Neutrophil (primary cell): ENCODE results near the gene MMP25.
A peak's percentile ranks its signal among the peaks of the same experiment; 100 is the strongest.
"Not testable (repeated sequence)": the region's sequence is repeated elsewhere in the genome, so short reads cannot be mapped to it uniquely, and the experiment has no call there.

Experiments
- H3K27ac ChIP-seq: fragments of 200-600 bp; sonication (generic); 2 replicates; pipeline ENCODE4 v1.5.1; 2016; ENCODE audit warnings: mild to moderate bottlenecking, moderate library complexity
- H3K27me3 ChIP-seq: fragments of 200-600 bp; sonication (generic); 2 replicates; pipeline ENCODE4 v1.6.0; 2016; ENCODE audit warnings: mild to moderate bottlenecking
- H3K36me3 ChIP-seq: fragments of 200-600 bp; sonication (generic); 2 replicates; pipeline ENCODE4 v1.5.1; 2017
- H3K4me1 ChIP-seq, 2 experiments: fragments of 200-600 bp in 1 of 2; sonication (generic) in 1 of 2; 1 replicate in 1 of 2; 2 replicates in 1 of 2; pipeline versions ENCODE4 v1.5.1 to v1.6.1; 2013 to 2016; ENCODE audit warnings: low read depth in 1 of 2, low read length in 1 of 2, mild to moderate bottlenecking in 1 of 2, moderate library complexity in 1 of 2; ENCODE audit not compliant: control insufficient read depth in 1 of 2, insufficient read depth in 1 of 2
- H3K4me3 ChIP-seq, 2 experiments: fragments of 200-600 bp in 1 of 2; sonication (generic) in 1 of 2; 1 replicate in 1 of 2; 2 replicates in 1 of 2; pipeline ENCODE4 v1.5.1; 2013 to 2016; ENCODE audit warnings: low read depth in 1 of 2, low read length in 1 of 2, mild to moderate bottlenecking in 1 of 2, moderate library complexity in 1 of 2
- H3K9me3 ChIP-seq: fragments of 200-600 bp; sonication (generic); 2 replicates; pipeline ENCODE4 v1.5.1; 2016
- TF ChIP-seq, protein P1 (sequence below): fragments of 200-600 bp; sonication (generic); IDR thresholded peaks from 2 replicates; pipeline ENCODE4 v1.5.1; 2016; ENCODE audit warnings: antibody characterized with exemption

MMP25 gene

GRCh38 chr16:3063625-3064386, 17.4 kb downstream of the MMP25 start:
- Histone ChIP-seq H3K4me1 (peaks cover 40 to 49% of the 10 kb centered on the region in 2 experiments), H3K27me3 (no peaks in the 10 kb centered on the region), H3K27ac (no peak overlapping the region), H3K4me3 (no peak overlapping the region), H3K36me3 (peaks cover 21% of the 10 kb centered on the region), H3K9me3 (no peaks in the 10 kb centered on the region)
- TF ChIP-seq, protein P1, sequence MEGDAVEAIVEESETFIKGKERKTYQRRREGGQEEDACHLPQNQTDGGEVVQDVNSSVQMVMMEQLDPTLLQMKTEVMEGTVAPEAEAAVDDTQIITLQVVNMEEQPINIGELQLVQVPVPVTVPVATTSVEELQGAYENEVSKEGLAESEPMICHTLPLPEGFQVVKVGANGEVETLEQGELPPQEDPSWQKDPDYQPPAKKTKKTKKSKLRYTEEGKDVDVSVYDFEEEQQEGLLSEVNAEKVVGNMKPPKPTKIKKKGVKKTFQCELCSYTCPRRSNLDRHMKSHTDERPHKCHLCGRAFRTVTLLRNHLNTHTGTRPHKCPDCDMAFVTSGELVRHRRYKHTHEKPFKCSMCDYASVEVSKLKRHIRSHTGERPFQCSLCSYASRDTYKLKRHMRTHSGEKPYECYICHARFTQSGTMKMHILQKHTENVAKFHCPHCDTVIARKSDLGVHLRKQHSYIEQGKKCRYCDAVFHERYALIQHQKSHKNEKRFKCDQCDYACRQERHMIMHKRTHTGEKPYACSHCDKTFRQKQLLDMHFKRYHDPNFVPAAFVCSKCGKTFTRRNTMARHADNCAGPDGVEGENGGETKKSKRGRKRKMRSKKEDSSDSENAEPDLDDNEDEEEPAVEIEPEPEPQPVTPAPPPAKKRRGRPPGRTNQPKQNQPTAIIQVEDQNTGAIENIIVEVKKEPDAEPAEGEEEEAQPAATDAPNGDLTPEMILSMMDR, result no peak

DNA sequence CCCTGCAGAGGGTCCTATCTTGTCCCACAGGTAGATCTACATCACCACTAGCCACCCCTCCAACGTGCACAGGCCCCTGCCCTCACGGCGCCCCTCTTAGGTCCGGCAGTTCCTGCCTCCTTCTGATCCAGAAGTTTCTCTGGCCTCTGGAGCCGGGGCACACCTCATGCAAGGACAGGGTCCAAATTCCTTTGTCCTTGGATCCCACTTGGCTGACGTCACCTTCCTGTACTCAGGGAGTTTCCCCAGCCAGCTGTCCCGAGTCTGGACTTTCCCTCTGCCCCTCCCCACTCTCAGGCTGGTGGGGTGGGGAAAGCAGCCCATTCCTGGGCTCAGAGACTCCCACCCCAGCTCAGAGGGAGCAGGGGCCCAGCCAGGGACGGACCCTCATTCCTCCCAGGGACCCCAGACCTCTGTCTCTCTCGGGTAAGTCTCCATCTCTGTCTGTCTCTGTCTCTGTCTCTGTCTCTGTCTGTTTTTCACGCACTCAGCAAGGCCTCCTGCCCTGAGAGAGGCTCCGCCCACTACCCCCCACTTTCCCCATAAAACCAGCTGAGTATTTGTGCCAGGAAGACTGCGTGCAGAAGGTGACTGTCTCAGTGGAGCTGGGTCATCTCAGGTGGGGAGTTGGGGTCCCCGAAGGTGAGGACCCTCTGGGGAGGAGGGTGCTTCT, 18.8 kb downstream of the MMP25 start, which contains the start of gene IL32:
Gene IL32, plus strand, starts transcription at position 572 of the 673 bp plus-strand sequence. CDS start 172 bp downstream, outside the sequence.
- Histone ChIP-seq H3K4me3 (no peak within 1 kb of the TSS), H3K27me3 (no peaks in the 10 kb centered on the region), H3K36me3 (peaks cover 7% of the 10 kb centered on the region), H3K9me3 (no peaks in the 10 kb centered on the region), H3K27ac (no peak within 1 kb of the TSS), H3K4me1 (peaks cover 40 to 45% of the 10 kb centered on the region in 2 experiments)
- TF ChIP-seq, protein P1, result no peak

GRCh38 chr16:3065742-3066439, 19.5 kb downstream of the MMP25 start:
- peaks cover under 1% of the 10 kb centered on the region for H3K36me3 ChIP-seq
- H3K27me3 ChIP-seq, result no peaks in the 10 kb centered on the region
- H3K27ac ChIP-seq, result no peak overlapping the region
- no peak overlapping the region for H3K4me3 ChIP-seq
- H3K4me1 ChIP-seq, result peaks cover 40 to 45% of the 10 kb centered on the region in 2 experiments
- H3K9me3 ChIP-seq, result no peaks in the 10 kb centered on the region
- TF ChIP-seq, protein P1, result no peak

DNA sequence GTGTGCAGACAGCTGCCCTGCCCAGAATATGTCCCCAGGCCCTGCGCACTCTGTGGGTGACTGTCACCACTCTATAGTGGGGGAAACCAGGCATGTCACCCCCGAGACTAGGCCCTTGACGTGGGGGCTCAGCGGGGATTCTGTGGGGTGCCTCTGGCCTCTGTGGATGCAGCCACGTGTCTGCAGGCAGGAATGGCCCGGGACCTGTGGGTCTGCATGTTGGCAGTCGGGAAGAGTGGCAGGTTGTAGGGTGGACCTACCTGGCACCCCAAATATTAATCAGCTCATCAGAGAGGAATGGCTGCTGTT, 20.0 kb downstream of the MMP25 start:
- Histone ChIP-seq H3K27me3 (no peaks in the 10 kb centered on the region), H3K36me3 (no peaks in the 10 kb centered on the region), H3K27ac (no peak overlapping the region), H3K4me3 (no peak overlapping the region), H3K4me1 (peaks cover 41 to 45% of the 10 kb centered on the region in 2 experiments), H3K9me3 (no peaks in the 10 kb centered on the region)
- TF ChIP-seq, protein P1, result no peak

GRCh38 chr16:3068487-3068886, 22.1 kb downstream of the MMP25 start:
- Histone ChIP-seq H3K9me3 (no peaks in the 10 kb centered on the region), H3K36me3 (no peaks in the 10 kb centered on the region), H3K27ac (no peak overlapping the region), H3K4me3 (no peak overlapping the region), H3K27me3 (no peaks in the 10 kb centered on the region), H3K4me1 (peaks cover 42 to 43% of the 10 kb centered on the region in 2 experiments)
- TF ChIP-seq, protein P1, result no peak

- Histone ChIP-seq H3K4me1 (peaks cover 47 to 48% of the 10 kb centered on the region in 2 experiments), H3K27ac (peak overlapping the region; percentile 31)
- not testable (repeated sequence) for H3K36me3 ChIP-seq, H3K27me3 ChIP-seq, H3K4me3 ChIP-seq, H3K9me3 ChIP-seq
Measured at GRCh38 chr16:3069146-3069545, 22.8 kb downstream of the MMP25 start.
